ENCODE data around the gene STAT6. TPM values are rescaled to one million over a fixed set of nuclear protein-coding genes. Genes with fewer than 3 reads are reported as not detected.

Gene STAT6
- polyA plus RNA-seq, 1 donor (not counting 4 experiments of a cell fraction or from before 2014, with no cell fraction given): 113 TPM

DNA sequence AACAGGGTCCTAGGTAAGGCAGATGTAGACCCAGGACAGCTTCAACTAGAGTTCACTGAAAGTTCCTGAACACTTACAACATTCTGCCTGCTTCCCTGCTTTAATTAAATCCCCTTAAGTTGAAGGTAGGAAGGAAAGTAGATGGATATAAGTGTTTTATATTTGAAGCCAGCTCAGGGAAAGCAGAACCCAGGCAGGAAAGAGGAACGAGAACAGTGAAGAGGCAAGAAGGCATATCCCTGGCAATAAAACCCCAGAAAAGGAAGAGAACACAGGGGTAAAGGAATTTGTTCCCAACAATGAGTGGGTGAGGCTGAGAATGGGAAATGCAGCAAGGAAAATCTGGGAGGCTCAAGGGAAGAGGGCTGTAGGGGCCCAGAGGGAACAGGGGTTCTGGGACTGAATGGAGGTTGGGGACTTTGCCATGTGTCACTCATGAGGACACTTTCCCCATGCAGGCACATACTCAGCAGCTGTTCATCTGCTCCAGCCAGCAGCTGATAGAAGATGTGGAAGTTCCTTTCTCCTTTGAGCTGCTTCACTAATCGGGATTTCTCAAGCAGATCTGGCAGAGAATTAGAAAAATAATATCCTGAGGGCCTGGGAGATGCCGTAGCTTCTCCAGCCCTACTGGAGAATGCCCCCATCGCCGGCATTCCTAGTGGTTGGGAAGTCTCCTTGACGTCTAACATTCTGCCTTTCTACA is 64.9 kb downstream of the STAT6 start:
- Histone ChIP-seq H4K20me1 (ENCODE audit: control insufficient read depth, extremely low read depth, insufficient read depth, low read length) (no peaks in the 10 kb centered on the region), H3K27ac (ENCODE audit: control insufficient read depth, insufficient read depth, low read length) (no peak overlapping the region), H3K36me3 (ENCODE audit: control insufficient read depth in 2 of 2, extremely low read depth in 1 of 2, insufficient read depth in 2 of 2, low read length in 2 of 2) (no peaks in the 10 kb centered on the region), H3K4me3 (ENCODE audit: control insufficient read depth in 2 of 3, extremely low read depth in 1 of 3, insufficient read depth in 2 of 3, low read depth in 1 of 3, low read length in 3 of 3) (no peak overlapping the region), H3K79me2 (ENCODE audit: control insufficient read depth, insufficient read depth, low read length) (no peaks in the 10 kb centered on the region), H3K9ac (ENCODE audit: control insufficient read depth, extremely low read depth, insufficient read depth, low read length) (no peak overlapping the region), H3K27me3 (ENCODE audit: control insufficient read depth, extremely low read depth, insufficient read depth, low read length) (peaks cover 23% of the 10 kb centered on the region), H3K4me2 (ENCODE audit: control insufficient read depth, extremely low read depth, insufficient read depth, low read depth, low read length) (no peak overlapping the region), H3K9me3 (ENCODE audit: control insufficient read depth, low read depth, low read length) (no peaks in the 10 kb centered on the region), H3K9me1 (ENCODE audit: control insufficient read depth, extremely low read depth, insufficient read depth, low read length) (no peaks in the 10 kb centered on the region), H2AFZ (ENCODE audit: control insufficient read depth, low read length) (no peak overlapping the region), H3K4me1 (ENCODE audit: control insufficient read depth, extremely low read depth, insufficient read depth, low read length) (no peaks in the 10 kb centered on the region)
- dilution Hi-C loops (cut with MboI; ENCODE audit: extremely low pct_ligation_motif_present, low sequenced_read_pairs): no loop called here
- DNase-seq (ENCODE audit: low read depth, low spot score) (no peak), FAIRE-seq (no peak)
- TF ChIP-seq EZH2 (IDR thresholded peaks at IDR 0.05; ENCODE audit: low read length): no peak
- TF ChIP-seq, protein P1, sequence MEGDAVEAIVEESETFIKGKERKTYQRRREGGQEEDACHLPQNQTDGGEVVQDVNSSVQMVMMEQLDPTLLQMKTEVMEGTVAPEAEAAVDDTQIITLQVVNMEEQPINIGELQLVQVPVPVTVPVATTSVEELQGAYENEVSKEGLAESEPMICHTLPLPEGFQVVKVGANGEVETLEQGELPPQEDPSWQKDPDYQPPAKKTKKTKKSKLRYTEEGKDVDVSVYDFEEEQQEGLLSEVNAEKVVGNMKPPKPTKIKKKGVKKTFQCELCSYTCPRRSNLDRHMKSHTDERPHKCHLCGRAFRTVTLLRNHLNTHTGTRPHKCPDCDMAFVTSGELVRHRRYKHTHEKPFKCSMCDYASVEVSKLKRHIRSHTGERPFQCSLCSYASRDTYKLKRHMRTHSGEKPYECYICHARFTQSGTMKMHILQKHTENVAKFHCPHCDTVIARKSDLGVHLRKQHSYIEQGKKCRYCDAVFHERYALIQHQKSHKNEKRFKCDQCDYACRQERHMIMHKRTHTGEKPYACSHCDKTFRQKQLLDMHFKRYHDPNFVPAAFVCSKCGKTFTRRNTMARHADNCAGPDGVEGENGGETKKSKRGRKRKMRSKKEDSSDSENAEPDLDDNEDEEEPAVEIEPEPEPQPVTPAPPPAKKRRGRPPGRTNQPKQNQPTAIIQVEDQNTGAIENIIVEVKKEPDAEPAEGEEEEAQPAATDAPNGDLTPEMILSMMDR (optimal IDR thresholded peaks at IDR 0.05 in 1 of 3, IDR thresholded peaks at IDR 0.05 in 1 of 3, conservative IDR thresholded peaks at IDR 0.05 in 1 of 3; ENCODE audit: extremely low read depth in 1 of 3, insufficient read depth in 2 of 3, low read length in 3 of 3): no peak

Other genes starting within 250 kb of the STAT6 start
- gene SDR9C7, start 177.0 kb downstream of the STAT6 start, polyA plus RNA-seq: 1.3 to 2.4 TPM (median 1.3 TPM) in 3 replicates
- gene RDH16, start 153.8 kb downstream of the STAT6 start, polyA plus RNA-seq: 0.10 to 0.30 TPM (median 0.21 TPM) in 3 replicates
- gene ZBTB39, start 104.8 kb downstream of the STAT6 start, polyA plus RNA-seq: 3.4 to 5.4 TPM (median 4.1 TPM) in 3 replicates
- gene TAC3, start 94.8 kb downstream of the STAT6 start, polyA plus RNA-seq: not detected in 3 replicates
- 0.01 TPM in 1 of 3 replicates, not detected in the others for gene MYO1A, start 61.2 kb downstream of the STAT6 start, polyA plus RNA-seq
- 7.4 to 18.6 TPM (median 11.2 TPM) in 3 replicates for gene NEMP1, start 32.6 kb downstream of the STAT6 start, polyA plus RNA-seq
- 11.4 to 32.2 TPM (median 22.0 TPM) in 3 replicates for gene NAB2, start 22.2 kb downstream of the STAT6 start, polyA plus RNA-seq
- gene LRP1, start 17.1 kb upstream of the STAT6 start, polyA plus RNA-seq: 4.9 to 11.3 TPM (median 9.6 TPM) in 3 replicates
- not detected in 3 replicates for gene LRP1-AS, start 36.3 kb upstream of the STAT6 start, polyA plus RNA-seq
- gene NXPH4, start 105.4 kb upstream of the STAT6 start, polyA plus RNA-seq: 0.97 to 1.4 TPM (median 1.2 TPM) in 3 replicates
- gene SHMT2, start 118.3 kb upstream of the STAT6 start, polyA plus RNA-seq: 84.0 to 180 TPM (median 128 TPM) in 3 replicates
- gene STAC3, start 139.8 kb upstream of the STAT6 start, polyA plus RNA-seq: 0.27 to 0.94 TPM (median 0.62 TPM) in 3 replicates

Measured in keratinocyte (primary cell).